ENCODE data around the gene COX7A2L.

- TF ChIP-seq, protein P1, sequence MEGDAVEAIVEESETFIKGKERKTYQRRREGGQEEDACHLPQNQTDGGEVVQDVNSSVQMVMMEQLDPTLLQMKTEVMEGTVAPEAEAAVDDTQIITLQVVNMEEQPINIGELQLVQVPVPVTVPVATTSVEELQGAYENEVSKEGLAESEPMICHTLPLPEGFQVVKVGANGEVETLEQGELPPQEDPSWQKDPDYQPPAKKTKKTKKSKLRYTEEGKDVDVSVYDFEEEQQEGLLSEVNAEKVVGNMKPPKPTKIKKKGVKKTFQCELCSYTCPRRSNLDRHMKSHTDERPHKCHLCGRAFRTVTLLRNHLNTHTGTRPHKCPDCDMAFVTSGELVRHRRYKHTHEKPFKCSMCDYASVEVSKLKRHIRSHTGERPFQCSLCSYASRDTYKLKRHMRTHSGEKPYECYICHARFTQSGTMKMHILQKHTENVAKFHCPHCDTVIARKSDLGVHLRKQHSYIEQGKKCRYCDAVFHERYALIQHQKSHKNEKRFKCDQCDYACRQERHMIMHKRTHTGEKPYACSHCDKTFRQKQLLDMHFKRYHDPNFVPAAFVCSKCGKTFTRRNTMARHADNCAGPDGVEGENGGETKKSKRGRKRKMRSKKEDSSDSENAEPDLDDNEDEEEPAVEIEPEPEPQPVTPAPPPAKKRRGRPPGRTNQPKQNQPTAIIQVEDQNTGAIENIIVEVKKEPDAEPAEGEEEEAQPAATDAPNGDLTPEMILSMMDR (IDR thresholded peaks at IDR 0.05) = no peak
- TF ChIP-seq POLR2A (IDR thresholded peaks at IDR 0.05) = no peak
These were observed 5.4 kb upstream of the COX7A2L start for GRCh38 chr2:42366411-42366810.
